GM12873 (cell line): Measurements from ENCODE around the gene ANKRD9.

Source experiments
- CTCF ChIP-seq: IDR thresholded peaks from 2 replicates; pipeline ENCODE4 v1.5.1; 2012; ENCODE audit warnings: low read depth, mild to moderate bottlenecking, moderate library complexity, low read length, control low read depth; ENCODE audit not compliant: insufficient read depth; ENCODE audit errors: missing control alignments

Gene ANKRD9

DNA sequence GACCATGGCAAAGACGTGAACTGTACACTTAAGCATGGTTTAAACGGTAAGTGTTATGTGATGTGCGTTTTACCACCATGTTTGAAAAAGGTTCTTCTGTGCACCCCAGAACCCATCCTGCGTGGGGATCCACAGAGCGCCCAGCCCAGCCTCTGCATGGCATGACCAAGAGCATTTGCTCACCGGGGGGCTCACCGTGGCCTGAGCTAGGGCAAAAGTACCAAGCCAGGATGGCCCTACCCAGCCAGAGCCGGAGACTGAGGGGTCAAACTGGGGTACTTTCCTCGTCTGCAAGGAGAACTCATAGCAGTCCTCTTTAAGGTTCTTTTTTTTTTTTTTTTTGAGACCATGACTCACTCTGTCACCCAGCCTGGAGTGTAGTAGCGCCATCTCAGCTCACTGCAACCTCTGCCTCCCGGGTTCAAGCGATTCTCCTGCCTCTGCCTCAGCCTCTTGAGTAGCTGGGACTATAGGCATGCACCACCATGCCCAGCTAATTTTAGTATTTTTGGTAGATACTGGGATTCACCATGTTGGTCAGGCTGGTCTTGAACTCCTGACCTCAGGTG lies 16.4 kb upstream of the ANKRD9 start:
- TF ChIP-seq CTCF: no peak

GRCh38 chr14:102525219-102525928 lies 15.8 kb upstream of the ANKRD9 start:
- TF ChIP-seq CTCF: no peak

DNA sequence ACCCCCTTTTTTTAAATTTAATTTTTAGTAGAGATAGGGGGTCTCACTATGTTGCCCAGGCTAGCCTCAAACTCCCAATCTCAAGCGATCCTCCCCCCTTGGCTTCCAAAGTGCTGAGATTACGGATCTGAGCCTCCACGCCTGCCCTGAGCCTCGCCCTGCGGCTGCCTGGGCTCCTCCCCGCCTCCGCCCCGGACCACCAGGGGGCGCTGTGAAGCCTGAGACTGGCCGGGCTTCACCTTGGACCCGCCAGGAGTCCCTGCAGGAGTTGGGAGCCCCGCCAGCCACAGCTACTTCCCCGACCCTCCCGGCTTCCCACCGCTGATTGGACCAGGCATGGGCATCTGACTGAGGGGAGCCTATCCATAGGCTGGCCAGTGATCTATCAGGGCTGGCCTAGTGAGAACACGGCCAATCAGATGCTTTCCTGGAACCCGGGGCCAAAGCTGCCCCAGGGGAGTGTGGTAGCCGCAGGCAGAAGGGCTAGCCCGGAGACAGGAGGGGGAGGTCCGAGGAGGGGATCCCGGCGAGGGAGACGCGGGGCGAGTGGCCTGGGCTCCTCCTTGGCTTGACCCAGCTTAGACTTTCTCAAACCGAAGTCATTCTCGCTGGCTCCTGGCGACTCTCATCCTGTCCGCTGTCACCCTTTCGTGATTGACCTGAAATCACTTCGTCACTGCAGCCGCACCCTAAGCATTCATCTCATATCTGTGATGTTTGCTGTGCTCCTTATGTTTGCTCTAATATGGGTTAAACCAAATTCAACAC lies 15.1 kb upstream of the ANKRD9 start:
- TF ChIP-seq CTCF: peak; percentile 88

GRCh38 chr14:102523569-102524450 lies 14.2 kb upstream of the ANKRD9 start:
- TF ChIP-seq CTCF: no peak

DNA sequence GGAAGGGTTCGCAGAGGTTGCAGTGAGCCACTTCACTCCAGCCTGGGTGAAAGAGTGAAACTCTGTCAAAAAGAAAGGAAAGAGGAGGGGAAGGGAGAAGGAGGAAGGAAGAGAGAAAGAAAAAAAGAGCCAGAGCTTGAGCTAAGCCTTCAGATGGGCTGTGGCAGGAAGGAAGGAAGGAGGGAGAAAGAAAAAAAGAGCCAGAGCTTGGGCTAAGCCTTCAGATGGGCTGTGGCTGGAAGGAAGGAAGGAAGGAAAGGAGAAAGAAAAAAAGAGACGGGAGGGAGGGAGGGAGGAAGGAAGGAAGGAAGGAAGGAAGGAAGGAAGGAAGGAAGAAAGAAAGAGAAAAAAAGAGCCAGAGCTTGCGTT lies 13.6 kb upstream of the ANKRD9 start:
- TF ChIP-seq CTCF: no peak

- TF ChIP-seq CTCF: no peak
These were observed 8.6 kb upstream of the ANKRD9 start for GRCh38 chr14:102518063-102518648.
